Astrocyte of the spinal cord (primary cell): ENCODE results near the gene LRRC74B.

Experiments
- DNase-seq: peaks from one replicate; pipeline ENCODE4 v3.0.0; 2011; ENCODE audit warnings: low read depth, low spot score
- H3K4me3 ChIP-seq: 2 replicates; pipeline ENCODE4 v1.5.1; 2011; ENCODE audit warnings: low read depth, mild to moderate bottlenecking, low read length, moderate library complexity
- CTCF ChIP-seq: IDR thresholded peaks from 2 replicates; pipeline ENCODE4 v1.5.1; 2012; ENCODE audit warnings: low read depth, mild to moderate bottlenecking, low read length, inconsistent platforms
- in situ Hi-C: cut with HindIII; loops from 2 replicates; pipeline ENCODE4 v1.10.0; 2017; ENCODE audit warnings: low sequenced_read_pairs

The LRRC74B gene

GRCh38 chr22:21029486-21030025 is 16.2 kb upstream of the LRRC74B start:
- no peak for TF ChIP-seq CTCF
- DNase-seq: no peak
- in situ Hi-C loops: no loop called here
- no peak overlapping the region for H3K4me3 ChIP-seq

- TF ChIP-seq CTCF: no peak
- no peak overlapping the region for H3K4me3 ChIP-seq
- DNase-seq: no peak
- in situ Hi-C loops: no loop called here
Measured at GRCh38 chr22:21030032-21030431, 15.7 kb upstream of the LRRC74B start.

- no peak for TF ChIP-seq CTCF
- in situ Hi-C loops: no loop called here
- H3K4me3 ChIP-seq: no peak overlapping the region
- no peak for DNase-seq
Measured at GRCh38 chr22:21030621-21031544, 14.9 kb upstream of the LRRC74B start.

GRCh38 chr22:21031545-21032036 is 14.2 kb upstream of the LRRC74B start:
- in situ Hi-C loops: no loop called here
- H3K4me3 ChIP-seq: no peak overlapping the region
- DNase-seq: no peak

GRCh38 chr22:21032037-21032867 is 13.5 kb upstream of the LRRC74B start, which contains the start of gene SLC7A4:
Gene SLC7A4 (minus strand): TSS chr22:21032561. CDS start chr22:21031812, 749 bp downstream.
- no peak for TF ChIP-seq CTCF
- no peak within 1 kb of the TSS for H3K4me3 ChIP-seq
- DNase-seq: no peak
- in situ Hi-C loops: no loop called here

More at GRCh38 chr22:21031545-21032036, 14.2 kb upstream of the LRRC74B start:
- TF ChIP-seq CTCF: no peak
